ENCODE measurements around the gene SYT17.

- TF ChIP-seq CTCF (IDR thresholded peaks at IDR 0.05) (no peak), POLR2A (IDR thresholded peaks at IDR 0.05) (no peak)
Observed at GRCh38 chr16:19175492-19176262, 7.6 kb downstream of the SYT17 start.

Data from body of pancreas (tissue), 4 donors.